HT1080 (cell line): Measurements from ENCODE around the gene EFHC1. TPM values are rescaled to one million over a fixed set of nuclear protein-coding genes. Genes with fewer than 3 reads are reported as not detected.

Experiments
- DNase-seq: peaks from one replicate; pipeline ENCODE4 v3.0.0-alpha.2; 2015; ENCODE audit warnings: low read depth
- total RNA-seq: library from RNA; depleted of rRNA; stranded (reverse); fragments of >200 nt; shearing (Covaris generic); gene quantifications from 2 replicates; pipeline ENCODE4 v1.2.3, GENCODE V29; 2014

Gene EFHC1
- total RNA-seq, 1 experiment from 2014 or later: 10.2 TPM

DNA sequence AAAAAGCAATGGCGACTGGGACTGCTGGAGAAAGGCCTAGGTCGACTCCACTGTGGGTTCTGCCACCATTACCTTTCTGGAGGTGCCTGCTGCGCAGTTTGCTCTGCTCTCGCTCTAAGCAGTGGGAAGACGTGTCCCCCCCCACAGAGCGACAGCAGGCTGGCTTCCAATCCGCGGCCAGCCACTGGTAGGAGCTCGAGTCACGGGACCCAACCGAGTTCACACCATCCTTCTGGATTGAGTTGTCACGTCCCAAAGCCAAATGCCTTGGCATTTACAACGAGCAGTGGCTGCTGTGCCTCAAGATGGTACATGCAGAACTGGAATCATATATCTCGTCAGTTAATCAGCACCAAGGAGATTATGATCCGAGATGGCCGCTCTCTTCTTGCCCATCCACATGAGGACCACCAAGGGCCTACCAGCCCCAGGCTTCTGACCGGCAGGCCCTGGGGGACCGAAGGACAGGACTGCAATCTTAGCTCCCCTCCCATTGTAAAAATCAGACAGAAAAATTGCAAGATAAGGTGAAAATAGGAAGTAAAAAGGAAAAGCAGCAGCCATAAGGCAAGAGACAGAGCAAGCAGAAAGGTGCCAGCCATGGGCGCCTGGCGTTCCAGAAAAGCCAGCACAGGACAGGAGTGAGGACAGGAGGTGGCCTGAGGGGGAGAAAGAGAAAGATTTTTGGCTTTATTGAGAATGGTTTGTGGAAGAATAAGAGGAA, 82.3 kb downstream of the EFHC1 start:
- DNase-seq: no peak

- DNase-seq: peak; percentile 78
Observed at GRCh38 chr6:52503323-52503747, 83.2 kb downstream of the EFHC1 start.

- peak; percentile 100 for DNase-seq
Observed at GRCh38 chr6:52503851-52504781, 84.0 kb downstream of the EFHC1 start.

DNA sequence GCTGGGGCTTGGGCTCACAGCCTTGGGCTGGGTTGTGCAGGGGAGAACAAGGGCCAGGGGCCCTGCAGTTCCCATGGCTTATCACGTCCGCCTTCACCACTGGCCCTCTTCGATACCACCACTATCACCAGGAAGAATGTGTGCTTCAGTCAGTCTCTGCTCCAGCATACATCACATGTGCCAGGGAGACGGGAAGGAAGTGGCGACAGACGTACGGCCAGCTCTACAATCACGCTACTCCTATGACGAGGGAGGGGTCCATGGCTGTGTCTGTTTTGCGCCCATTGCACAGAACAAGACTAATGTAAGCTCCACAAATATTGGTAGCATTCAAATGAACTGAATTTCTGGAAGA, 84.6 kb downstream of the EFHC1 start:
- DNase-seq: no peak

DNA sequence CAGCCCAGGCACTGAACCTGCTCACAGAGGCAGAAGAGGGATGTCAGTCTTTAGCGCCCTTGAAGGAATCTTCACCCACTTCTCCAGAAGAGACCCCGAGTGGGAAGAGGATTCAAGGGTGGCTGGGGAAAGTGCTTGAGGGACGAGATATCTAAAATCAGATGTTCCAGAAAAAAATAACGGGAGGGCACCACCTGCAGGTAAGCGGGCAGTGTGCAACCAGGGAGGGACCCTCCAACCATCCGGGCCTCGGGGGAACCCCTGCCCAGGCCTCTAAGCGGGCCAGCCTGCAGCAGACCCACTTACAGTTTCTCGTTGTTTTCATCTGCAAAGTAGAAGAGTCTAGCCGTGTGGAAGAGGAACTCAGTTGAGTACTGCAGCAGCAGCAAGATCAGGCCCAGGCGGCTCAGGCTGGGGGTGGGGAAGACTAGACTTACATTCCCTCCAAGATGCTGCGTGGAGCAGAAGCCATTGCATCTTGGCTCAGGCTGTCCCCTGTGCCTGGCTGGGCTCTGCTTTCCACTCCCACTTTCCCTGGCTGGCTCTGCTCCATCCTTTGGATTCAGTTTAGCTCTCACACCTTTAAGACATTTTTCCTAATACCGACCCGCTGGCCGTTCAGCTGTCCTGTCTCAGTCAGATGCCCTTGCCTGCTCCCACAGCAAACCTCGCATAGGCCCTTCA, 85.7 kb downstream of the EFHC1 start:
- no peak for DNase-seq

GRCh38 chr6:52506476-52506875, 86.3 kb downstream of the EFHC1 start:
- DNase-seq: no peak

GRCh38 chr6:52507557-52508260, 87.6 kb downstream of the EFHC1 start:
- DNase-seq: peak; percentile 90

DNA sequence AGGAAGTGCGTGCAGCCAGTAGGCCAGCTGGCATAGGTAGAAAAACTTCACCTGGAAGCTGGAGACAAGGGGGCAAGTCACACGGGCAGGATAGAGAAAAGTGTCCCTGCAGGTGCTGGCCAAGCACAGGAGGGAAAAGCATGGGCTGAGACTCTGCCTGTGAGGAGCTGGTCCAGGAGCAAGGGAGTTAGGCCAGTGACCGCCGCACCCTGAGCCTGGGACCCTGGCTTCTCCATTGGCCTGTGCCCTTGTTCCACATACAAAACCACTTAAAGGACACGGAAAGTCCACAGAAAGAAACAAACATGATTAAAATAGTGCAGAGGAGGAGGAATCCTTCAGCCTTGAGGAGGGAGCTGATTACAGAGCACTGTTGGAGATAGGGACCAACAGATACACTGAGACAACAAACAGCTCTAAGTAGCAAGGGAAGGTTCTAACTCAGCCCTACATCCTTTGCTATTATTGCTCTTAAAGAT, 88.2 kb downstream of the EFHC1 start:
- no peak for DNase-seq

GRCh38 chr6:52509281-52510212, 89.4 kb downstream of the EFHC1 start:
- DNase-seq: peak; percentile 91

GRCh38 chr6:52510213-52510562, 90.0 kb downstream of the EFHC1 start:
- DNase-seq: no peak

DNA sequence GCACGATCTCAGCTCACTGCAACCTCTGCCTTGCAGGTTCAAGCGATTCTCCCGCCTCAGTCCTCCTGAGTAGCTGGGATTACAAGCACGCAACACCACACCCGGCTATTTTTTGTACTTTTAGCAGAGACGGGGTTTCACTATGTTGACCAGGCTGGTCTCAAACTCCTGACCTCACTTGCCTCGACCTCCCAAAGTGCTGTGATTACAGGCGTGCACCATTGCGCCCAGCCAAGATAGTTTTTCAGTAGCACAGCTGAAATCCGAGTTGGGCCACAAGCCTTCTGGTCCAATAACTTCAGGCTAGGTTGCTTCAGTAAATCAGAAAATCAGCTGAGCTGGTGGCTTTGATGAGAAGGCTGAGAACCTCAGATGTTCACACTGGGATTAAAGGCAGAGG, 91.0 kb downstream of the EFHC1 start:
- DNase-seq: no peak

- peak; percentile 54 for DNase-seq
Observed at GRCh38 chr6:52511572-52512151, 91.5 kb downstream of the EFHC1 start.

DNA sequence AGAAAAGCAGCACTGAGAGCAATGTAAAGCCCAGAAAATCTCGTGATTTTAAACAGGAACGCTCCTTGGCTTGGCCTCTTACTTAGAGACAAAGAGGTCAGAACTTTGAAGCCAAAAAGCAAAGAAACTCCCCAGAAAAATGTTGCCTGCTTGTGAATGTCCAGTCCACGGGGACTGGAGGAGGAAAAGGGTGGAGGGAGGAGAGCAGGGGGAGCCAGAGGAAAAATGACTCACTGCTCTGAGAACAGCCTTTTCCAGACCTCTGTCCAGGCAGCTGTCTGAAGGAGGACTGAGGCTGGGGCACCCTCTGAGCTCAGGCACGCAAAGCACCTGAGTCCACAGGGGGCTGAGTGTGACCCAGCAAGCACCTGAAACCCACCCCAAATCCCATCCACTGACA, 92.1 kb downstream of the EFHC1 start:
- DNase-seq: peak; percentile 88

DNA sequence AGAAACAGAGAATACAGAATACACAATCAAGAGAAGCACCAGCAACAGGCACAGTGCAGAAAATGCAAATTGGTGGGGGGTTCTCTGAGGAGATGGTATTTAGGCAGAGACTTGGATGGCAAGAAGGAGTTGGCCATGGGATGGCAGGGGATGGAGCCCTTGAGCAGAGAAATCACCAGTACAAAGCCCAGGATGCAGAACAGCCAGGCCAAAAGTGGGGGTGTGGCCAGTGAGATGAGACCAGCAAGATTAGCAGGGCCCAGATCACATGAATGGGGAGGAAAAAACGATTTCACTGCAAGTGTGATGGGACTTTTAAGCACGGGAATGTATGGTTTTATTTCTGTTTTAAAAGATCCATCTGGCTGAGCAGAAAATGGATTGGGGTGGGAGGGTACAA, 93.3 kb downstream of the EFHC1 start:
- no peak for DNase-seq

DNA sequence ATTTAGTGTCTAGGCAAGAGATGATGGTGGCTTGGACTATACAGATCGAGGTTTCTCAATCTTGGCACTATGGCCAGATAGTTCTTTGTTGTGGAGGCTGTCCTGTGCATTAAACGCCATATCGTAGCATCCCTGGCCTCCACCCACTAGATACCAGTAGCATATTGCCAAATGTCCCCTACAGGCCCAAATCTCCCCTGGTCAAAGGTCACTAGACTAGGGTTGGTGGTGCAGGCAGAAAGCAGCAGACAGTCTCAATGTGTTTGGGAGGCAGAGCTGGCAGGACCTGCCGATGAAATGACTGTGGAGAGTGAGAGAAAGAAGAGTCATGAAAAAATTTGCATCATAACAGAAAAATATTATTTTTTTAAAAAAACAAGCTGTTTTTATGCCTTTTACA, 93.8 kb downstream of the EFHC1 start:
- no peak for DNase-seq

GRCh38 chr6:52514514-52514913, 94.4 kb downstream of the EFHC1 start:
- no peak for DNase-seq

GRCh38 chr6:52515219-52515960, 95.2 kb downstream of the EFHC1 start:
- no peak for DNase-seq

DNA sequence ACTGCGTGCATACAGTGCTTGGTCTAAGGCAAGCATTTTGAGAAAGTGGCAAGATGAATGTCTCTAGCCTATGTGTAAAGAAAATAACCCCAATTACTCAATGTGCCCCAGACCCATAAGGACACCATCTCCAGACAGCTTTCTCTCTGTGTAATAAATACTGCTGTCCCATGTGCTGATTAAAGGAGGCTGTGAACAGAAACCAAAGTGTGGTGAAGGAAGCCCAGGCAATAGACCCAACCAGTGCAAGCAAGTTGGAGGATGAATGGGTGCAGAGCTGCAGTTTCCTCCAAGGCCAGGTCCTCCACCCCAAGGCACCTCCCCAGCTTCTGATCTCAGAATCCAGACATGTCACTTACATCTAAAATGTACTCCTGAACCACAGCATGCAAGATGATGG, 96.1 kb downstream of the EFHC1 start:
- no peak for DNase-seq

GRCh38 chr6:52516943-52517342, 96.8 kb downstream of the EFHC1 start:
- DNase-seq: no peak
